HG03342 (cell line): ENCODE measurements around the gene FBXW9.
"Not testable (repeated sequence)": the region's sequence is repeated elsewhere in the genome, so short reads cannot be mapped to it uniquely, and the experiment has no call there.

Experiments used
- ATAC-seq: cut with Tn5 transposase; IDR thresholded peaks from one replicate; pipeline ENCODE4 v1.9.1; 2021; ENCODE audit warnings: mild to moderate bottlenecking, moderate library complexity; ENCODE audit not compliant: unreplicated experiment

FBXW9 gene

DNA sequence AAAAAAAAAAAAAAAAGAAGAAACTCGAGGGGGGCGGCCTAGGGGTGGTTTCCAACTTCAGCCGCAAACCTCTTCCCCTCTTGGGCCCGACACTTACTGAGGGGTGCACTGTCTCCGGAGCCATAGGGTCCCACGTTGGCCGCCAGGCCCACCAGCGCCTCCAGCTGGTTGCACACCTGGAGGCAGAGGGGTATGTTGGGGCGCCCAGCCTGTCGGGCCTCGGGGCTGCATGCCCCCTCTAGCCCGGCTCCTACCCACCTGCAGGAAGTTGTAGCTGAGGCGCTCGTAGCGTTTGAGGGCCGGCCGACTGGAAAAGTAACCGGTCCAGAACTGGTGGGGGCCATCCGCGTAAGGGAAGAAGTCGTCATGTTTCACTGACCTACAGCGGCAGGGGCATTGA lies 38.5 kb downstream of the FBXW9 start:
- ATAC-seq, result no peak

DNA sequence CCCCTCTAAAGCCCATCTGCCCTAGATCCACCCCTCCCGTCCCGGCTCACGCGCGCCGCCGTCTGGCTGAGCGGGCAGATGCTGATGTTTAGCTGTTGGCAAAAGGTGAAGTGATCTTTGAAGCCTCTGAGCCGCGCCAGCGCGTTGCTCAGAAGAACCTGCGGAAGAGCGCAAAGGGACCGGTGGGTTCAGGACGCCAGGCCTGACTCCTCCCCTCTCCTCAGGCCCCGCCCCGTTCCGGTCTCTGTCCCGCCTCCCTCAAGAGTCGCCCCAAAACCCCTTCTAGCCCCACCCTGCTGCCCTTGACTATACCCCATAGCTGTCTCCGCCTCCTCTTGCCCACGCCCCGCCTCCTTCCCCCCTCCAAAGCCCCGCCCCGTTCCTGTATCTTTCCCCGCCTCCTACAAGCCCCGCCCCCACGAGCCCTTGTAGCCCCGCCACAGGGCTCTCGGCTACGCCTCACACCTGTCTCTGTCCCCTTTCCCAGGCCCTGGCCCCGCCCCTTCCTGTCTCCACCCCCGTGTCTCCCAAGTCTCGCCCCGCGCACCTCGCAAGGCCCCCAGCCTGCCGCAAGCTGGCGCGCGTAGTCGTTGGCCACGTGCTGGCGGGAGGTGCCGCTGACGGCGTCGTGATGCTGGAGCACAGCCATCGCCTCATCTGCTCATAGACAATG lies 39.4 kb downstream of the FBXW9 start:
- ATAC-seq, result no peak

DNA sequence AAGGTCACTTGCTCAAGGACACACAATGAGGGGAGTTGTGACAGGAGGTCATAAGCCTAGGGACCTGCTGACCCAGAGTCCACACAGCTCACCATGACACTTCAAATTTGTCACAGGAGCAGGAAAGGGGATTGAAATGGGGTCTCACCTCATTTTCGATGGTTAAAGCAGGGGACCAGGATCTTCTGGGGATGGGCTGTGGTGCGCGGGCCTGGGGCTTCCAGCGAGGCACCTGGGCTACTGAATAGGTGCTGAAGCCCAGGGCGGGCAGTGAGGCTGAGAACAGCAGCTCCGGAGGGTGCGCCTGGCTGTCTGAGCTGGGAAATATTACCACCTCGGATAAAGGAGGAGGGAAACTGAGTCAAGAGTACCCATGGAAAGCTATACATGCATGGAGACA lies 40.9 kb downstream of the FBXW9 start:
- ATAC-seq, result no peak

DNA sequence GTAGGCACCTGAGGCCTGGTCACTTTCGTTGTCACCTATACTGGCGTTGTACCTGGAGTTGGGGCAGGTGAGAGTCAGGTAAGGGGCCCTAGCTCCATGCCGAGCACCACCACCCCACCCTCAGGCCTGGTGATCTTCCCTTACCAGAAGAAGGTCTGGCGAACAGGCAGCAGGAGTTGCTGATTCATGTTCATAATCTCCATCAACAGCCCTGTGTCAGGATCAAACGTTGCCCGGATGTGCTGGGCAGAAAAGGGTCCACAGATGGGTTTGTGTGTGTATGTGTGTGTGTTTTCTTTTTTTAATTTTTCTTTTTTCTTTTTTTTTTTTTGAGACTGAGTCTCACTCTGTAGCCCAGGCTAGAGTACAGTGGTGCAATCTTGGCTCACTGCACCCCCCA lies 44.2 kb downstream of the FBXW9 start:
- ATAC-seq, result no peak

DNA sequence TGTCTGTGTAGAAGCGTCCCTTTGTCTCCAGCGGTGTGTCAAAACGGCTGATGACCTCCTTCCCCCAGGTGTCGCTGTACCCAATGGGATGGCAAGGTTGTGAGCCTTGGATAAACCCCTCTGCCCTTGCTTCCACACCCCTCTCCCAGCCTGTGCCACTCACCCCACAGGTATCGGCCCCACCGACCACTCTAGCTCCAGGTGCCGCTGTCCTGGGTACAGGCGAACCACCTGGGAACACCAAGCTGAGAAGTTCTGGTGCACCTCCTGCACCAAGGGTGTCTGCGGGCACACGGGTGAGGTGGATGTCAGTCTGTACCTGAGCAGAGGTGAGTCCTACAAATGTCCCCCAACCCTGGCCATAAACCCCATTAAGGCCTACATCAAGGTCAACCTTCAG lies 46.5 kb downstream of the FBXW9 start:
- no peak for ATAC-seq

DNA sequence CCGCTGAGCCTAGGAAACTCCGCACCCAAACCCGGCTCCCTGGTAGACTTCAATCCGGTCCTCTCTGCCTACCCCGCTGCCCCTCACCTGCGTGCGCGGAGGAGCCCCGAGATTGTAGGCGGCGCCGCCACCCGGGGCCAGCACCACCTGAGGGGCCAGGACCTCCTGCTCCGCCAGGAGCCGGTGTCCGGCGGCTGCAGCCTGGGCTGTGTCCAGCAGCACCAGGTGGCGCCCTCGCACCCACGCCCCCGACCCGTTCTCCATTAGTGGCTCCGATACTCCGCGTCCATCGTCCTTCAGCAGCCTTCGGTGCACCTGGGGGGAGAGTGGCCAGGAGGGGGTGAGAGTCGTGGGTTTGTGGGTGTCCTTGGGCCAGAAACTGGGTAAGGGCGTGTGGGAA lies 48.3 kb downstream of the FBXW9 start:
- ATAC-seq, result no peak

DNA sequence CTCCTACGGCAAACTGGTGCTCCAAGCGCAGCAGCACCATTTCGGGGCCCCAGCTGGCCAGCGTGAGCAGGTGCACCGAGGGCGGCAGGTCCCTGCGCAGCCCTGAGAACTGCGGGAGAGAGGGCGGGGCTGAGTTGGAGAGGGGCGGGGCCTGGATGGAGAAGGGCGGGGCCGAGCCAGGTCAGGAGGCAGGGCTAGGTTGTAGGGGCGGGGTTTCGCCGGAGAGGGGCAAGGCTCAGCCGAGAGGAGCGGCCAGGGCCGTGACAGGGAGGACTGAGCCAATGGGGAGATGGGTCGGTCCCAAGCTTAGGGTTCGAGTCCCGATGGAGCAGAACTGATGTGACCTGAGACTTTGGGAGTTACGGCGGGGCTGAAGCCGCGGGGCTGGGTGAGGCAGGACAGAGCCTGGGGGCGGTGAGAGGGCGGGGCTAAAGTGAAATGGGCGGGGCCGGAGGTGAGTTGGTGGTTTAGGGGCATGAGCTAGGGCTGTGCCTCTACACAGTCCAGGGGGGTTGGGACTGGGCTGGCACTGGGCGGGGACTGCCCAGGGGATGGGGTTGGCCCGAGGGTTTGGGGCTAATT lies 48.9 kb downstream of the FBXW9 start:
- no peak for ATAC-seq

DNA sequence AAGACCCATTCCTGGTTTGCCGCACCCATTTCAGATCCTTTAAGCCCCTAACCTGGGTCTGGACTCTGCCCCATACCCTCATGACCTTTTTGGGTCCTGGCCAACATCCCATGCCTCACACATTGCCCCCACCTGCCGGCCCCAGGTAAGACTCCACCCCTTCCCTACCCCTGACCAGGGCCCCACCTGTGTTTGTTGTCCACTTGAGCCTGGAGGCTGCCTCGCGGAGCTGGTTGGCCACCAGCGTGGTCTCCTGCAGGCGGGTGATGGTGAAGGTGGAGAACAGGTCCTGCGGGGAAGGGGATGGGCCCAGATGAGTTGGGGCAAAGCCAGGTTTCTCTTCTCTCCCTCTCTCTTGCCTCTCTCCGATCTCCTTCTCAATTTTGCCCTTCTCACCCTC lies 49.4 kb downstream of the FBXW9 start:
- ATAC-seq, result no peak

DNA sequence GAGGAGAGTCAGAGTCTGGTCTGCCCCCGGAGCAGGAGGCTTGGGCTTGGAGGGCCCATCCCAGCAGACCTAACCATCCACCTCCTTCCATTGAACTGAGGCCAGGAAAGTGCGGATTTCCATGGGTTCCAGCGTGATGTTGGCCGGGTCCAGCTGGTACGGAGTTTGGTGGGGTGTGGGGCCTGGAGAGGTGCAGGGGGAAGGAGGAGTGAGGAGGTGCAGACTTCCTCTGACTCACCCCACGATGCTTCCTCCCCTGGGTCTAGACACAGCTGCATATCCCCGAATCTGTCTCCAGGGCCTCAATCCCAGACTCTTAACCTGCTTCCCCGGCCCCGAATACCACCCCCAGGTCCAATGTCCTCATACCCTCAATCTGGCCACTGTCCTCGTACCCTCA lies 49.9 kb downstream of the FBXW9 start:
- ATAC-seq, result no peak

DNA sequence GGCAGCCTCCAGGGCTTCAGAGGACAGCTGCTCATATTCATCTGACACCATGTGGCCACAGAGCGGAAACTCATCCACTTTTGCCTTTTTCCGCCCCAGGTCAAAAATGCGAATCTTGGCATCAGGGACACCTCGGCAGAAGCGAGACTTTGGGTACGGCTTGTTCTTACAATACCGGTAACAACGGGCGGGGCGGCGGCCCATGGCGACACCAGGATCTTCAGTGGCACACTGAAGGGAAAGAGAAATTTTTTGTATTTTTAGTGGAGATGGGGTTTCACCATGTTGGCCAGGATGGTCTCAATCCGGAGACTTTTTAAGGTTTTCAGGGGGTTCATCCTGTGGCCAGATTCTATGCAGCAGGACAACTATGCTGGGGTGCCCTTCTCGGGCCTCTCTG lies 52.7 kb downstream of the FBXW9 start:
- ATAC-seq, result not testable (repeated sequence)

DNA sequence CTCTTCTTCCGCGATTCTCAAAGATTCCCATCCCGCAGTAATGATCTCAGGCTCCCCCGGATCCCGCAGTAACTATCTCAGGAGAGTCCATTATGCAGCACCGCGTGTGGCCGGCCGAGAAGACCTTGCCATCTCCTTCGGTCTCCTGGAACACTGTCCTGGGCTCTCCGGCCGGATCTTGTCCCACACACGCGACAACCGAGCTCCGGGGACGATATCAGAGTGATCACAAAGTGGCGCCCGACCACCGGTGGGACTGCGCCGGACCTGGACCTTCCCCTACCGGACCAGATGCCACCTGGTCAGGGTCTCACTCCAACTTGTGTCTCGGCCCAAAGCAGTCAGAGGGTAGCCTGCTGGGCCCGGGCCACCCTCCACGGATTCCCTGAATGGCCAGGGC lies 53.9 kb downstream of the FBXW9 start:
- ATAC-seq, result no peak

DNA sequence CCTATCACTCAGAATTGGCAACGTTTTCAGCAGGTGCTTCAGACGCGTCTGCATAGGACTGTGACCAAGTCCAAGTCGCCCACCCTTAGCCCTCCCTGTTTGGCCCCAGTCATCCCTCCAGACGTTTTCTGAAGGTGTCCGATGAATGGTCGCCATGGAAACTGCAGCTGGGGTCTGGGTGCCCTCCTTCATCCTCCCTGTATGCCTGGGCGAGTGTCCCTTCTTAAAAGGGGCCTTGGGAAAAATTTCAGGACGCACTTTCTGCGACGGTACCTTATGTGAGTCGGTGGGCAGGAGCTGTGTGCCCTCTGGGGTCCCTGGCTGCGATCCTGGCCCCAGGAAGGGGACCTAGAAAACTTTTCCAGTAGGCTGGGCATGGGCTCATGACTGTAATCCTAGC lies 55.0 kb downstream of the FBXW9 start:
- ATAC-seq, result no peak

DNA sequence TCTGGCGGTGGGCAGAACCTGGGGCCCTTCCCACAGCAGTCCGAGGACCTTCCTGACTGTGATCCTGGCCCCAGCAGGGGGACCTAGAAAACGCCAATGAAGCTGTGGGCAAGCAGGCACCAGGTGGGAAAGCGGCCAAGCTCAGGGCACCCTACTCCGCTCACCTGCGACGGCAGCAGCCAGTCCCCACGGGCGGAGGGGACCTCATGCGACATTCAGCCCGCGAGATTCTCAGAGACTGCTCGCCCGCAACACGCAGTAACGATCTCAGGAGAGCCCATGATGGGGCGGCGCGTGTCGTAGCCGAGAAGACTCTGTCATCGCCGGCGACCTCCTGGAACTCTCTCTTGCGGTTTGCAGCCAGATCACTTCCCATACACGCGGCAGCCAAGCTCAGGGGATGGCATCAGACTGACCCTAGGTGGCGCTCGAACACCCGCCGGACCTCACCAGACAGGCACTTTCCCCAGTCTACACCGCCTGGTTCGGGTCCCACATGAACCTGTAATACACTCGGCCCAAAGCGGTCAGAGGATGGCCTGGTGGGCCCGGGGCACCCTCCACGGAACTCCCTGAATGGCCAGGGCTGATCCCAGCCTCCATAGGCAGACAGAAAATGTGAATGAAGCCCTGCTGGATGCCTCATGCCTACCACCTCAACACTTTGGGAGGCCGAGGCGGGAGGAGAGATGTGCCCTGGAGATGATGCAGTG lies 56.4 kb downstream of the FBXW9 start:
- ATAC-seq, result no peak
